ENCODE data around the gene SNAP47. TPM values are rescaled to one million over a fixed set of nuclear protein-coding genes. Genes with fewer than 3 reads are reported as not detected.

The SNAP47 gene
- total and polyA plus RNA-seq, 2 of the 4 experiments (the other 2 are of a cell fraction): 39.4 to 72.9 TPM

GRCh38 chr1:227758366-227758765, 23.1 kb downstream of the SNAP47 start:
- H3K56ac ChIP-seq (ENCODE audit: extremely low read depth, insufficient read depth, low read length): no peak overlapping the region
- no peak overlapping the region for H4K5ac ChIP-seq (ENCODE audit: low read depth, low read length)
- peak overlapping the region; percentile 13; the same call in 1 of the 2 replicates for H2BK20ac ChIP-seq (ENCODE audit: low read depth, low read length)
- no TSS peak for BruUV-seq (replicated peaks)
- H3K27me3 ChIP-seq (ENCODE audit: control insufficient read depth, insufficient read depth, low read length): no peaks in the 10 kb centered on the region
- peak overlapping the region; percentile 26; the same call in 1 of the 2 replicates for H3K14ac ChIP-seq (replicated peaks; ENCODE audit: low read depth, low read length)
- peak overlapping the region; percentile 73 for H2AK9ac ChIP-seq (replicated peaks; ENCODE audit: low read depth, low read length, poor library complexity)
- H2BK5ac ChIP-seq (ENCODE audit: low read depth, low read length, poor library complexity, severe bottlenecking): no peak overlapping the region
- H2BK15ac ChIP-seq (ENCODE audit: low read depth, low read length): peak overlapping the region; percentile 11; the same call in 1 of the 3 replicates
- TF ChIP-seq FOS (IDR thresholded peaks at IDR 0.05; ENCODE audit: low read depth, low read length) (no peak), MAFK (IDR thresholded peaks at IDR 0.05; ENCODE audit: low read depth, low read length) (no peak), CTCF (conservative IDR thresholded peaks at IDR 0.05; ENCODE audit: low read depth, low read length) (no peak), USF2 (IDR thresholded peaks at IDR 0.05; ENCODE audit: low read depth, low read length) (peak; percentile 17; the same call in 1 of the 2 replicates), ELK1 (IDR thresholded peaks at IDR 0.05; ENCODE audit: borderline replicate concordance, low read depth, low read length) (no peak), MXI1 (IDR thresholded peaks at IDR 0.05; ENCODE audit: borderline replicate concordance, low read depth, low read length) (no peak), RCOR1 (IDR thresholded peaks at IDR 0.05; ENCODE audit: insufficient replicate concordance, low read length) (no peak)
- dilution Hi-C loops (cut with HindIII; ENCODE audit: low sequenced_read_pairs, unreplicated experiment): no loop called here
- no peak overlapping the region for H4K91ac ChIP-seq (ENCODE audit: insufficient read depth, low read depth, low read length)
- H3K36me3 ChIP-seq (ENCODE audit: control insufficient read depth, insufficient read depth, low read length): peaks cover 21% of the 10 kb centered on the region
- H3K4me1 ChIP-seq (ENCODE audit: control insufficient read depth, insufficient read depth, low read length): peaks cover 39% of the 10 kb centered on the region
- ChIA-PET POLR2A (ENCODE audit: unreplicated experiment) (interaction anchor here (0.5 kb wide), 1 partner anchor 23 kb away, joined by 3 read pairs; the partner anchor contains the start of gene JMJD4), CTCF (interaction anchor here (0.6 to 1.8 kb wide), 2 partner anchors 195 to 1071 kb away, joined by 4 to 5 read pairs; no protein-coding TSS in a partner anchor)
- H3K4ac ChIP-seq (ENCODE audit: low read depth, low read length): peak overlapping the region; percentile 38
- H4K8ac ChIP-seq (ENCODE audit: low read depth in 2 of 2, low read length in 2 of 2): peak overlapping the region in 1 of 2 experiments; percentile 16; a peak in 1 of 4 replicates
- DNase-seq (no peak), ATAC-seq (ENCODE audit: low read depth) (no peak)
- no peak overlapping the region; the same call in 1 of the 2 replicates for H3K27ac ChIP-seq (ENCODE audit: insufficient read depth, low read length)
- peaks cover 32% of the 10 kb centered on the region for H3K9me1 ChIP-seq (ENCODE audit: insufficient read depth, low read length)
- peaks cover 48% of the 10 kb centered on the region for H4K20me1 ChIP-seq (ENCODE audit: insufficient read depth, low read length)
- no peak overlapping the region for H3K9ac ChIP-seq (ENCODE audit: low read depth, low read length)
- H3K23ac ChIP-seq (ENCODE audit: low read depth, low read length): no peak overlapping the region; the same call in 1 of the 2 replicates
- peak overlapping the region; percentile 41 for H2BK120ac ChIP-seq (ENCODE audit: low read depth, low read length)
- 60% methylated on average over 1 of the region's 6 CpGs; no CpG with 5 or more reads in 1 of the 2 experiments for WGBS, 2 experiments (ENCODE audit: extremely low coverage in 2 of 2, insufficient read length in 1 of 2)
- in situ Hi-C loops (cut with MboI; ENCODE audit: low sequenced_read_pairs): no loop called here
- no peaks in the 10 kb centered on the region for H3K9me3 ChIP-seq (ENCODE audit: control insufficient read depth, insufficient read depth, low read length)
- intact Hi-C loops (cut with micrococcal nuclease): loop anchor here (2.0 kb wide), 2 partner anchors 24 to 278 kb away; partner anchors contain the start of genes JMJD4 and SNAP47
- no peak overlapping the region for H2AFZ ChIP-seq (replicated peaks; ENCODE audit: low read length, poor library complexity)
- H3K4me3 ChIP-seq (ENCODE audit: insufficient read depth, low read depth, low read length): no peak overlapping the region
- H2AK5ac ChIP-seq (ENCODE audit: low read depth, low read length): peak overlapping the region; percentile 36
- peaks cover 25 to 91% of the 10 kb centered on the region in 2 experiments for H3K79me1 ChIP-seq (ENCODE audit: low read depth in 1 of 2, low read length in 2 of 2)
- H3K4me2 ChIP-seq (ENCODE audit: low read depth, low read length): no peak overlapping the region; the same call in 1 of the 2 replicates
- H3K18ac ChIP-seq (ENCODE audit: low read depth, low read length): 0 out of 2 replicates have a peak overlapping the region, but pooled peaks have one; percentile 7

All from IMR-90 (cell line).